Gastrocnemius medialis (tissue), 4 donors: ENCODE data around the gene OR2W3.

Experiments
- CTCF ChIP-seq, 5 experiments: fragments of 450-650 bp in 3 of 5; fragments of 200-600 bp in 2 of 5; sonication (generic) in 2 of 5; IDR thresholded peaks in 4 of 5; conservative IDR thresholded peaks in 1 of 5; 1 replicate in 4 of 5; 2 replicates in 1 of 5; pipeline ENCODE4 v1.5.1; 2016 to 2019; ENCODE audit warnings: antibody characterized with exemption in 5 of 5, mild to moderate bottlenecking in 3 of 5, moderate library complexity in 3 of 5
- POLR2A ChIP-seq, 2 donors: fragments of 450-650 bp; IDR thresholded peaks; one replicate each; pipeline ENCODE4 v1.6.1; 2017; ENCODE audit warnings: antibody characterized with exemption in 2 of 2, mild to moderate bottlenecking in 2 of 2, moderate library complexity in 2 of 2

GRCh38 chr1:247857985-247858619, 37.3 kb upstream of the OR2W3 start:
- TF ChIP-seq CTCF (IDR thresholded peaks at IDR 0.05 in 4 of 5, conservative IDR thresholded peaks at IDR 0.05 in 1 of 5): no peak
- TF ChIP-seq POLR2A (IDR thresholded peaks at IDR 0.05): no peak
